LNCaP clone FGC (cell line): ENCODE measurements around the gene C17orf67.
"Not testable (repeated sequence)": the region's sequence is repeated elsewhere in the genome, so short reads cannot be mapped to it uniquely, and the experiment has no call there.

Experiments used
- DNase-seq: peaks from one replicate; pipeline ENCODE4 v3.0.0-alpha.2; 2011; ENCODE audit warnings: low read depth
- H3K4me3 ChIP-seq: 2 replicates; pipeline ENCODE4 v1.5.1; 2011; ENCODE audit warnings: mild to moderate bottlenecking, low read depth, low read length, control low read depth
- CTCF ChIP-seq: IDR thresholded peaks from 2 replicates; pipeline ENCODE4 v1.5.1; 2012; ENCODE audit warnings: mild to moderate bottlenecking; ENCODE audit not compliant: control insufficient read depth, insufficient read depth; ENCODE audit errors: extremely low read depth

C17orf67 gene

DNA sequence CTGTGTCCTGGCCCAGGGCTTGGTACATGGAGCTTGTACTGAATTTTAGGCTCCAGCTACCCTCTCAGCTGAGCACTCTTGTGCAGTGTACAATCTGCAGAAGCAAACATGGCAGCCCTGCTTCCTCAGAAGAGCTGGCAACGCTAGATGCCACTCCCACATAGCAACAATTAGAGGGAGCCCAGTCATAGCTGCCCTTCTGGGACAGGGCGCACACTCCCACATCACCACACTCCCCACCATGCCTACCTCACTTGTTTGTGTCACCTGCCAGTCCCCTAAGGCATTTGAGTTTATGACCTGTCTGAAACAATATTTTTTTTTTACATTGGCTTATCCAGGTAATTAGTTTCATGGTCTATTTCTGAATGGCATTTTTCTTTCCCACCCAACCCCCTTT lies 72.3 kb downstream of the C17orf67 start:
- no peak for TF ChIP-seq CTCF
- H3K4me3 ChIP-seq: no peak overlapping the region
- DNase-seq: no peak

DNA sequence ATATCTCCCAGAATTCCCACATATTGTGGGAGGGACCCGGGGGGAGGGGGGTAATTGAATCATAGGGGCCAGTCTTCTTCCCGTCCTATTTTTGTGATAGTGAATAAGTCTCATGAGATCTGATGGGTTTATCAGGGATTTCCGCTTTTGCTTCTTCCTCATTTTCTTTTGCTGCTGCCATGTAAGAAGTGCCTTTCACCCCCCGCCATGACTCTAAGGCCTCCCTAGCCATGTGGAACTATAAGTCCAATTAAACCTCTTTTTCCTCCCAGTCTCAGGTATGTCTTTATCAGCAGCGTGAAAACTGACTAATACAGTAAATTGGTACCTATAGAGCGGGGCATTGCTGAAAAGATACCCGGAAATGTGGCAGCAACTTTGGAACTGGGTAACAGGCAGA lies 76.1 kb downstream of the C17orf67 start:
- not testable (repeated sequence) for H3K4me3 ChIP-seq, DNase-seq

DNA sequence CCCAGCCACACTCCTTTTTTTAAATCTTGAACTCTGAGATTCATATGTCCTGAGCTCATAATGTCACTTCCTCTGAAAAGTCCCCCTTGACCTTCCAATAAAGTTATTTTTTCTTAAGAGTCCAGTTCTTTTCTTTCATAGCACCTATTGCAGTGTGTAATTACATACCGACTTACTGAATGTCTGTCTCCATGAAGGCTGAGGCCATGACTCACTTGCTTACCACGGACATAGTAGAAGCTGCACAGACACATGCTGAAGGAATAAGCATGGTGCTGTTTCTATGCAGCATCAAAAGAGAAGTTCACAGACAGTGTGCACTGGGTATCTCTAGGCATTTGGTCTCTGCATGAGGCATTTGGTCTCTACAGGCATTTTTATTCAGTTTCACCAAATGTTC lies 77.2 kb downstream of the C17orf67 start:
- H3K4me3 ChIP-seq: no peak overlapping the region
- no peak for DNase-seq
- TF ChIP-seq CTCF: no peak

DNA sequence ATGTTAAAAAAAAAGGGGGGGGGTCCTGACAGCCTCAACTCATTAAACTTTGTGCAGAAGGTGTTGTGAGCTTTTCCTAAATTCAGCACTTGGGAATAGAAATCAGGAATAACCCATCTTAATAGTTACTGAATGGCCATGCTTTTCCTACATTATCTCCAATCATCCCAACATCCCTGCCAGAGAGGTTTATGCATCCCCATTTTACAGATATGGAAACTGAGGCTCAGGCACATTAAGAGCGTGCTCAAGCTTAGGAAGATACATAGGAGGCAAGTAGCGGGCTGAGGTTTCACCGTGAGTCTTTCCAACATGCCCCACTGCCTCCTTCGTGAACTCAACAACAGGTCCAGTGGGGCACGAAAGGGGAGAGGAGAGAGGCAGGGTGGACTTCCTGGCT lies 78.4 kb downstream of the C17orf67 start:
- H3K4me3 ChIP-seq: no peak overlapping the region
- TF ChIP-seq CTCF: no peak
- DNase-seq: no peak

GRCh38 chr17:56754523-56755208 lies 79.1 kb downstream of the C17orf67 start:
- no peak overlapping the region for H3K4me3 ChIP-seq
- no peak for TF ChIP-seq CTCF
- no peak for DNase-seq

GRCh38 chr17:56752263-56752836 lies 81.4 kb downstream of the C17orf67 start:
- no peak for DNase-seq
- H3K4me3 ChIP-seq: no peak overlapping the region
- no peak for TF ChIP-seq CTCF

DNA sequence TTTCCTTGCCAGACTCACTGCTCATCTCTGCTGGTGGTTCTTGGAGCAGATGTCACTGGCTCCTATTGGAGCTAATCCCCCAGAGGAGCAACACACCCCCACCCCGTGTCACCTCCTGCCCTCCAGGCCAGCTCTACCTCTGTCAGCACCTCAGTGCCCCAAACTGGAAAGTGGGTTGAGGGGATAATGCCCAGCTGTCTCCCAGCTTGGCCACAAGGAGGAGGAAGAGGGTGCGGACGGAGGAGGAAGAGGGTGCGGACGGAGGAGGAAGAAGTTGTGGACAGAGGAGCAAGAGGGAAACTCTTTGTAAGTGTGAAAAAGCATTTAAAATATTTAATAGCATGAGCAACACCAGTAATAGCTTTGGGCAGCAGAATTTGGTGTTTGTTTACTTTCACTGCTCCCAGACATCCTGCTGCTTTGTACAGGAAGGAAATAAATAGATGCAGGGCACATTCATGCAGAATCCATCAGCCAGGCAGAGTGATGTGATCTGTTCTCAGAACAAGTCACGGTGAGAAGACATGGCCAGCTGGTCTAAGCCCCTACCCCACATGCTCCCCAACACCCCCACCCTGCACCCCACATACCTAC lies 82.5 kb downstream of the C17orf67 start:
- DNase-seq: no peak
- no peak overlapping the region for H3K4me3 ChIP-seq
- no peak for TF ChIP-seq CTCF
